Measurements from ENCODE around the gene TBPL2. TPM values are rescaled to one million over a fixed set of nuclear protein-coding genes. Genes with fewer than 3 reads are reported as not detected.

Gene TBPL2
- total and polyA plus RNA-seq, 8 donors, result not detected

DNA sequence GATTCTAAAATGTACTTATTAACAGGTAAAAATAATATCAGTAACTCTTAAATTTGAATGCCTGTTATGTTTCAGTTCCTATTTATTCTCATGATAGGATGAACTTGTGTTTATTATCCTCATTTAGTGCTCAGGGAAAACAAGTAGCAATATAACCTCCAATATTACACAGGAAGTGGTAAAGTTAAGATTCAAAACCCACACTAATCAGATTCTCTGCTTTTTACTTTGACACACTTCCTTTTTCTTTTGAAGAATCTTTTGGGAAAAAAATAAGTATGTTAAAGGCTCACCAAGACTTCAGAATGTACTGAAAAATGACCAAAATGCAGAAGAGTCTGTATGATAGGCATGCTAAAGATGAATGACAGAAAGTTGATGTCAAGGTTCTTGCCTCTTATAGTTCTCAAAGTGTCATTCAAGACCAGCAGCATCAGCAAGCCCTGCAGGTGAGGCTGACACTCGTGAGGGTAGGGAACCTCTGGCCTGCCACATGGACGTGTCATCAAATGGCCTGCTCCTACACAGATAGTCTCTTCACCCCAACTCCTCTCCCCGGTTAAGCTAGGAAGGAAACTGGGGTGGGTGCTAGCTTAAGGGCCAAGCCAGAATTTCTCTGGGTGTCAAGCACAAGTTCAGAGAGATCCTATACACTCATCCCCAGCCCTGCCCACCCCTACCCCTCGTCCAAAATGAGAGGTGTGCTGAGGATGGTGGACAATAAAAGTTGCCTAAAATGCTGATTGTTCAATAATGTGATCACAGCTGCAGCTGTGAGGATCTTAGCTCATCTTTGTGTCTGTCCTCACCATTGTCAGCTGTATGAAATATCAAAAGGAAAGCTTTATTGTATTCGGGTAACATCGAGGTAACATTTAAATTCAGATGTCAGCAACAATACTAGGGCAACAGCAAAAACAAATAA lies 6.3 kb downstream of the TBPL2 start:
- WGBS, 2 donors, result 65 to 72% methylated on average over 6 of the region's 6 CpGs
- no peak for DNase-seq
- intact Hi-C loops (cut with DNase I), result loop anchor here in 1 of 3 donors (10.0 kb wide), 1 partner anchor 1041 kb away; no protein-coding TSS in a partner anchor
- TF ChIP-seq, protein P1, sequence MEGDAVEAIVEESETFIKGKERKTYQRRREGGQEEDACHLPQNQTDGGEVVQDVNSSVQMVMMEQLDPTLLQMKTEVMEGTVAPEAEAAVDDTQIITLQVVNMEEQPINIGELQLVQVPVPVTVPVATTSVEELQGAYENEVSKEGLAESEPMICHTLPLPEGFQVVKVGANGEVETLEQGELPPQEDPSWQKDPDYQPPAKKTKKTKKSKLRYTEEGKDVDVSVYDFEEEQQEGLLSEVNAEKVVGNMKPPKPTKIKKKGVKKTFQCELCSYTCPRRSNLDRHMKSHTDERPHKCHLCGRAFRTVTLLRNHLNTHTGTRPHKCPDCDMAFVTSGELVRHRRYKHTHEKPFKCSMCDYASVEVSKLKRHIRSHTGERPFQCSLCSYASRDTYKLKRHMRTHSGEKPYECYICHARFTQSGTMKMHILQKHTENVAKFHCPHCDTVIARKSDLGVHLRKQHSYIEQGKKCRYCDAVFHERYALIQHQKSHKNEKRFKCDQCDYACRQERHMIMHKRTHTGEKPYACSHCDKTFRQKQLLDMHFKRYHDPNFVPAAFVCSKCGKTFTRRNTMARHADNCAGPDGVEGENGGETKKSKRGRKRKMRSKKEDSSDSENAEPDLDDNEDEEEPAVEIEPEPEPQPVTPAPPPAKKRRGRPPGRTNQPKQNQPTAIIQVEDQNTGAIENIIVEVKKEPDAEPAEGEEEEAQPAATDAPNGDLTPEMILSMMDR (IDR thresholded peaks at IDR 0.05), result no peak
- H3K4me1 ChIP-seq, result no peaks in the 10 kb centered on the region
- no peak for ATAC-seq
- no peak overlapping the region for H3K27ac ChIP-seq
- H3K4me3 ChIP-seq, result no peak overlapping the region
- no peaks in the 10 kb centered on the region for H3K27me3 ChIP-seq
- FAIRE-seq, result no peak
- H3K36me3 ChIP-seq, result no peaks in the 10 kb centered on the region
- H3K9me3 ChIP-seq, result no peaks in the 10 kb centered on the region

DNA sequence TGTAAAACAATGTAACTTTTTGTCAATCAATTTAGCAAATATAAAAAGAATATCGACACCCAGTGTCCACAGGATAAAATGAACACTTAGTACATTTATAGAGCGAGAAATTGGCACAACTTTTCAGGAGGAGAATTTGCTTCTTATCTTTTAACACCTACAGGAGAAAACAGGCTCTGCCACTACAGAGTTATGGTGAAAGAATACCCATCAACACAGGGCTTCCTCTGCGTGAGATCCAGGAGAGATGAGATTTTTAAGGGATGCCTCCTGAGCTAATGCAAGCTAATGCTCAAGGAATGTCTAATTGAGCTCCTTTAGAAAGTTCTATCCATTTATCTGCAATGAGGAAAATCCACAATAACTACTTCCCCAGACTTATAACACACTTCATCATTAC lies 7.8 kb downstream of the TBPL2 start:
- DNase-seq (no peak), ATAC-seq (no peak), FAIRE-seq (no peak)
- Histone ChIP-seq H3K4me3 (no peak overlapping the region), H3K4me1 (no peaks in the 10 kb centered on the region), H3K27ac (no peak overlapping the region), H3K36me3 (no peaks in the 10 kb centered on the region), H3K9me3 (no peaks in the 10 kb centered on the region), H3K27me3 (no peaks in the 10 kb centered on the region)
- 78 to 79% methylated on average over 3 of the region's 3 CpGs for WGBS, 2 donors
- TF ChIP-seq, protein P1 (IDR thresholded peaks at IDR 0.05), result no peak
- intact Hi-C loops (cut with DNase I), result loop anchor here in 1 of 3 donors (10.0 kb wide), 1 partner anchor 1042 kb away; no protein-coding TSS in a partner anchor

DNA sequence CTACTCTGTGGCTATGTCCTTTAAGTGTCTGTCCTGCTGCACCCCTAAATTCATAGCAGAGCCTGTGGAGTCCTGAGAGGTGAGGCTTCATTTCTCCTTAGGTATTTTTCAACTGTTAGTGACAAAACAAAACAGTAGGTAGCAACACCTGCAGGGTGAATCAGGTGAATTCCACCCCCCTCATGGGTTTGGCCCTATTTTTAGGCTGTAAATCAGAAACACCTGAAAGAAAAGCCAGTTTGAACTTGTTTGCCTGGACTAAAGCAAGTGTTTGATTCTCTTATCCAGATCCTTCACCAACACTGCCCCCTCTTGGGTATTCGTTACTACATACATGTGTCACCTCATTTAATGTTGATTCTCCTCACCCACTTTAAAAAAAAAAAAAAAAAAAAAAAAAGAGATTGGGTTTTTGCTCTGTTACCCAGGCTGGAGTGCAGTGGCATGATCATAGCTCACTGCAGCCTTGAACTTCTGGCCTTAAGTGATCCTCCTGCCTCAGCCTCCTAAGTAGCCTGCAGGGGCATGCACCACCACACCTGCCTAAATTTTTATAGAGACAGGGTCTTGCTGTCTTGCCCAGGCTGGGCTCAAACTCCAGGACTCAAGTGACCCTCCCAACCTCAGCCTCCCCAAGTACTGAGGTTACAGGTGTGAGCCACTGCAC lies 10.3 kb downstream of the TBPL2 start:
- FAIRE-seq (no peak), ATAC-seq (peak; percentile 66 to 96 (median 92)), DNase-seq (peak in 3 of 6 donors; percentile 24 to 44 (median 36))
- H3K27me3 ChIP-seq, result no peaks in the 10 kb centered on the region
- H3K4me3 ChIP-seq, result no peak overlapping the region
- TF ChIP-seq, protein P1 (IDR thresholded peaks at IDR 0.05), result peak in 3 of 4 donors; percentile 8 to 26 (median 9)
- intact Hi-C loops (cut with DNase I), result loop anchor here in 1 of 3 donors (10.0 kb wide), 1 partner anchor 1045 kb away; no protein-coding TSS in a partner anchor
- no peaks in the 10 kb centered on the region for H3K4me1 ChIP-seq
- no peak overlapping the region for H3K27ac ChIP-seq
- 4 to 12% methylated on average over 1 of the region's 1 CpG for WGBS, 2 donors
- no peaks in the 10 kb centered on the region for H3K9me3 ChIP-seq
- H3K36me3 ChIP-seq, result no peaks in the 10 kb centered on the region

DNA sequence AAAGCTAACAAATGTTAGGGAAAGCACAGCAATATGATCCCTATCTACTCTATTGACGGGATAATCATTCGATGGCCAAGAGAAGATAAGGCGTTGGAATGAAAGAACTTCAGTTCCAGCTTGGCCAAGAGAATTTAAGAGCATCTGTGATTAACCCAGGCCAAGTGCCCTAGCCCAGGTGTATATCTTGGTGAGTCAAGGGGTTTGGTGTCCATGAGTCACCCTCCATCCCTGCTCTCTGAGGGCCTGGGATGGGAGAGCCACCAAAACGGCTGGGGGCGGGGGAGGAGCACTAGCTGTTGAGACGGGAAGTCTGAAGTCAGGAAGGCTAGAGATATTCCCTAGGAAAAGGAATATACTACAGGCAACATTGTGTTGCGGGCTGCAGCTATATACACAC lies 13.0 kb downstream of the TBPL2 start:
- ATAC-seq, result no peak
- H3K36me3 ChIP-seq, result no peaks in the 10 kb centered on the region
- FAIRE-seq, result no peak
- H3K27ac ChIP-seq, result no peak overlapping the region
- intact Hi-C loops (cut with DNase I), result no loop called here
- H3K4me1 ChIP-seq, result no peaks in the 10 kb centered on the region
- no peak for DNase-seq
- TF ChIP-seq, protein P1 (IDR thresholded peaks at IDR 0.05), result no peak
- H3K9me3 ChIP-seq, result no peaks in the 10 kb centered on the region
- H3K4me3 ChIP-seq, result no peak overlapping the region
- 49 to 55% methylated on average over 7 of the region's 7 CpGs for WGBS, 2 donors
- no peaks in the 10 kb centered on the region for H3K27me3 ChIP-seq
